CD4-positive, alpha-beta T cell treated with Interleukin-12 subunit alpha and Interleukin-12 subunit beta, for 1 hour (primary cell): ENCODE results near the gene GRIFIN.

Experiments used
- DNase-seq: peaks from one replicate; pipeline ENCODE4 v3.0.0-alpha.2; 2020

The GRIFIN gene

DNA sequence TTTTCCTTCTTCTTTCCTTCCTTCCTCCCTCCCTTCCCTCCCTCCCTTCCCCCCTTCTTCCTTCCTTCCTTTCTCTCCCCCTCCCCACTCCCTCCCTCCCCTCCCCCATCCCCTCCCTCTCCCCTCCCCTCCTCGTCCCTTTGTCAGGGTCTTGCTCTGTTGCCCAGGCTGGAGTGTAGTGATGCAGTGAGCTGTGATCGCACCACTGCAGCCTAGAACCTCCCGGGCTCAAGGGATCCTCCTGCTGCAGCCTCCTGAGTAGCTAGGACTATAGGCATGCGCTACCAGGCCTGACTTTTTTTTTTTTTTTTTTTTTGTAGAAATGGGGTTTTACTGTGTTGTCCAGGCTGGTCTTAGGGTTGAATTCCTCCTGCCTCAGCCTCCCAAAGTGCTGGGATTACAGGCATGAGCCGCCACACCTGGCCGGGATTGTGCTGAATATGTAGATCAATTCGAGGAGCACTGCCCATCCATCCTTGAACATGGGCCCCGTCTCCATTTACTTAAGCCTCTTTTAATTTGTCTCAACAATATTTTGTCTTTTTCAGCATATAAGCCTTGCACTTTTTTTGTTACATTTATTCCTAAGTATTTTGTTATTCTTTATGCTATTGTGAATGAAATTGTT, 23.4 kb downstream of the GRIFIN start:
- DNase-seq = no peak

GRCh38 chr7:2452074-2452507, 24.1 kb downstream of the GRIFIN start:
- no peak for DNase-seq

DNA sequence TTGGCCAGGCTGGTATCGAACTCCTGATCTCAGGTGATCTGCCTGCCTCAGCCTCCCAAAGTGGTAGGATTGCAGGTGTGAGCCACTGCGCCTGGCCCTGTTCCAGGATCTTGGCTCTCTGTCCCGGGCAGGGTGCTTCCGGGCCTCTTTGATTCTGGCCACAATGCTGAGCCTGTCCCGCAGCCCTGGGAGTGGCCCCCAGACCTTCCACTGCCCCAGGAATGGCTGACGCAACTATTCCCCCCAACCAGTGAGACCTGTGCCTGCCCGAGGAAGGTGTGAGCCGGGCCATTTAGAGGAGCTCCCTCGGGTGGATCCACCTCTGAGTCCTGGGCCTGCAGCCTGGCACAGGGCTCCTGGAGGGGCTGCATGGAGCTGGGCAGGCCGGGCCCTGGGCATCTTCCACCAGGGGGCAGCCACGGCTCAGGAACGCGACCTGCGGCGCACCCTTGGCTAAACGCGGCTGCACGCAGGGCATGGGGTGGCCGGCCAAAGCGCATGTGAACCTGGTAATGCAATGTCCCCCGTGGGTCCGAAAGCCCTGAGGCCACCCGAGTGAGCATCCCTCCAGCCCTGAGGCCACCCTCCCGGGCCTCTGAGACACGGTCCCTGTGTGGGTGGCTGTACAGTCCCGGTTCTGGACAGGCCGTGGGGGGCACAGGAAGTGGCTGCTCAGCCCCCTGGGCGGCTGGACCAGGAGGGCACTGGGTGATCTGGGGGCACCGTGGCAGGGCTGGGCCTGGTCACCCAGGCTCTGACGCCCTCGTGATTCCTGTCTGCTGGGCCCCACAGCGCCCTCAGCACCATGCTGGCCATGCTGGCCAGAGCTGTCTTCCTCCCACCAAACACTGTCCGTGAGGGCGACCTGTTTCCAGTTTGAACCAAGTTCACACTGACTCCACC, 24.8 kb downstream of the GRIFIN start:
- peak; percentile 77 for DNase-seq

DNA sequence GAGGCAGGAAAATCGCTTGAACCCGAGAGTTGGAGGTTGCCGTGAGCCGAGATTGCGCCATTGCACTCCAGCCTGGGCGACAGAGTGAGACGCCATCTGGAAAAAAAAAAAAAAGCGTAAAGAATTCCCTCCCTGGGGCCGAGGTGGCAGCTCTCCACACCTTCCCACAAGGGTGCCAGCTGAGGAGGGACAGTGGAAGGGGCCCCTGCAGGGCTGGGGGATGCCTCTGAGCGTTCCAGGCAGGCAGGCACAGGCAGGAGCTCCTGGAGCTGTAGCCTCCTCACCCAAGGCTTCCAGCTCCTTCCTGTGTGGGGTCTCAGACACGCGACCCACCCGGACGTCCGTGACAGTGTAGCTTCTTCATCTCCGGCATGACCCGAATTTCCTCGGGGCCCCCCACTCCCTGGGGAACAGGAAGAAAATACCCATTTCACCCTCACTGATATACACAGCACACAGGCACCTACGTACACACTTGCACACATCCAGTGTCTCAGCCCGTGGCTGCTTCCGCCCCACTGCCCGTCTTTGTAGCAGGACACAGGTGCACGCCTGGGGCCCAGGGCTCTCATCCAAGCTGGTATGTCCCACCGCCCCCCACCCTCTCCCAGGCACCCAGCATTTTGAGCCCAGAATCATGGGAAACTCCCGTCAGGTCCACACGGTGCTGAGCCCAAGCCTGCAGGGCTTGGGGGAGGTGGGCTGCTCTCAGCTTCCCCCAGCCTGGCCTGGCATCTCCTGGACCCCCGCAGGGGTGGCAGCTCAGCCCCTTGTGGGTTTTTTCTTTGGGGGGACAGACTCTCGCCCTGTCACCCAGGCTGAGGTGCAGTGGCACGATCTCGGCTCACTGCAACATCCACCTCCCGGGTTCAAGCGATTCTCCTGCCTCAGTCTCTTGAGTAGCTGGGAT, 25.7 kb downstream of the GRIFIN start:
- no peak for DNase-seq

DNA sequence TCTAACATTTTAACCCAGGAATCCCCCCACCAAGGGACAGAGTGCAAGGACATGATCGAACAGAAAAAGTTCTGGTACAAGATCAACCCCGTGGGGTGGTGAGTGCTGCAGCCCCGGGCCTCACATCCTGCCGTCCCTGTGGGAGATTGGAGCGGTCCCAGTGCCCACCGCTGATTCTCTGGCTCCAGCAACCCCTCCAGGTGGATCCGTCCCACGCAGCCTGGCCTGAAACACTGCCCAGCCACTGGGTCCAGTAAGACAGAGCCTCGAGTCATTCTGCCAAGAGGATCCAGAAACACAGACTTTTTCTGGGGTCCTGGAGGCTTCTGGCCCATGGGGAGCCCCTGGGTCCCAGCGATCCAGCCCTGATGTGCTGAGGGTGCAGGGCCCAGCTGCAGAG, 29.5 kb downstream of the GRIFIN start:
- no peak for DNase-seq

DNA sequence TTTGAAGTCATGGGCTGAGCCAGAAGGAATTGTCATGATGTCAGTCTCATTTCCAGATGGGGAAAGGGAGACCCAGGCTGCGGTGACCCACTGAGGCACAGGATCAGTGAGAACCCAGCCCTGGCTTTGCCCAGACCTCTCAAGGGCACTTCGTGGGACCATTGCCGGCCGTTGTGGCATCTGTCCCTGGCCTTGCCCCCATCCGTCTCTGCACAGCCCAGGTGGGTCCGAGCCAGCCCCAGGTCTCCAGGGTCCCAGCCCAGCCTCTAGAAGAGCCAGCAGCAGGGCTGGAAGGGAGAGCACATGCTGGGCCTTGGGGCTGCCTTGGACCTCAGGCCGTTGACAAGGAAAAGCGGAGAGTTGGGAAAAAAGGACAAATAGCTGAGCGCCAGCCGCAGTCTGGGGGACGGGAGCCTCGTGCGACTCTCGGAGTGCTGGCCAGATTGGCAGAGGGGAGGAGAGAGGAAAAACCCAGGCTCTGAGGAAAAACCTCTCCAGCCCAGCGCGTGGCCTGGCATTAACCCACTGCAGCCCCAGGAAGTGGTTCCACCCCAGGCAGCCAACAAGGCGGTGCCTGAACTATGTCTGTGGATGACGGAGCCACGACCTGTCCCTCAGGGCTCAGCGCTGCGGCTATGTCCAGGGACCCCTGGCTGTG, 30.2 kb downstream of the GRIFIN start:
- no peak for DNase-seq

- DNase-seq = no peak
These were observed 31.2 kb downstream of the GRIFIN start for GRCh38 chr7:2445047-2445446.

GRCh38 chr7:2444476-2444875, 31.7 kb downstream of the GRIFIN start:
- DNase-seq = no peak

- DNase-seq = no peak
These were observed 32.7 kb downstream of the GRIFIN start for GRCh38 chr7:2443491-2443890.

GRCh38 chr7:2441430-2442058, 34.7 kb downstream of the GRIFIN start:
- no peak for DNase-seq

DNA sequence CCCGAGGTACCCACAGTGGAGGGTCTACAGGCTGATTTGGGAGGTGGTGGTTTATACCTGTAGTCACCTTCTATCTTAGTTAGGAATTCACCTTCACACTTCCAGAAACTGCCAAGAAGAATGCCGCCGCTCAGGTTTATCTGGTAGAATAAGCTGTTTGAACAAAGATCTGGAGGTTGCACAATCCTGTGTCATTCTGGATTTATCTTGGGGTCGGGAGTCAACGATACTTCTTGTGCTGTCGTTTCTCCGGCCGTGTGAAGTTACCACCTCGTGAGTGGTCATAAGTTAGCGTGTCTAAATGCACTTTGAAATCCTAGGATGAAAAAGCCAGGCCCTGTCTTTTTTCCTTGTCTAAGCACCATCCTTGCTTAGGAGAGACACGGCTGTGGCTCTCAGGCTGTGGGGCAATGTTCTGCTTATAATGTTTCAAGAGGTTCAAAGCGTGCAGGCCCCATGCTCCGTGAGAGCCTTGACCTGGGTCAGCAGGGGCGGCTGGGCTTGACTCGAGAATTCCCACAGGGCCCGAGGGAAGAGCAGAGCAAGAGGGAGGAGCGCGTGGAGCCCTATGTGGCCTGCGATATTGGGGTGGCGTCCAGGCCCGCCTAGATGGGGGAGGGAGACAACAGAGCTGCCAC, 35.5 kb downstream of the GRIFIN start:
- no peak for DNase-seq

DNA sequence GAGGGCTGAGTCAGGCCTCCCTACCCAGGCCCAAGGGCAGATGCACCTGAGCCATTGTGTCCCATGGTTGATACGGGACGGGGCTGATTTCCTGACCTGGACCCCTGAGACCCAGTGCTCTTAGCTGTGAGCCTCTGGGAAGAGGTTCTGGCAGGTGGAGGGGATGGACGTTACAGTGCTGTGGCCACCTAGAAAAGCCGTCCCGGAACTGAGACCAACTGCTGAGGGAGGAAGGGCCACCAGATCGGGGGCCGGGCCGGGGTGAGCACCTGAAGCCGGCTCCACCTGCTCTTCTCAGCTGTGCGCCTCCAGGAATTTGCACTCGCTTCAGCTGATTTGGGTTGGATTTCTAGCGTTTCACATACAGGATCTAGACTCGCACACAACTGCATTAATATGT, 37.4 kb downstream of the GRIFIN start:
- no peak for DNase-seq

DNA sequence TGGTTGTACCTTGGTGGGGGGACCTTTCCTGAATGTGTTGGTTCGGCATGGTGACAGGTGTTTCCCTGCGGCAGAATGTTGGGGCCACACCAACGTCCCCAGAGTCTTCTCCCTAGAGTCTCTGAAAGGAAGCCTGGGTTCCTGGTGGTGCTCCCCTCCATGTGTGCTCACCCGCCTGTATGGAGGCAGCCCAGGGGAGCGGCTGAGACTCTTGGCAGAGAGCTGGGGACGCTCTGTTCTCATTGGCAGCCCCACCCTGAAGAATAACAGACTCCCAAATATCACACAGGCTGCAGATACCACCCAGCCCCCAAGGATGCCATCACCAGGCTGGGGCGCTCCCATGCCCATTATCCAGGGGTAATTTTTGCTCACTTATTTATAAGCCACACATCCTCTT, 38.0 kb downstream of the GRIFIN start:
- no peak for DNase-seq

- no peak for DNase-seq
These were observed 38.6 kb downstream of the GRIFIN start for GRCh38 chr7:2437537-2438148.

GRCh38 chr7:2437136-2437535, 39.1 kb downstream of the GRIFIN start:
- no peak for DNase-seq

- DNase-seq = no peak
These were observed 39.7 kb downstream of the GRIFIN start for GRCh38 chr7:2436341-2437104.

DNA sequence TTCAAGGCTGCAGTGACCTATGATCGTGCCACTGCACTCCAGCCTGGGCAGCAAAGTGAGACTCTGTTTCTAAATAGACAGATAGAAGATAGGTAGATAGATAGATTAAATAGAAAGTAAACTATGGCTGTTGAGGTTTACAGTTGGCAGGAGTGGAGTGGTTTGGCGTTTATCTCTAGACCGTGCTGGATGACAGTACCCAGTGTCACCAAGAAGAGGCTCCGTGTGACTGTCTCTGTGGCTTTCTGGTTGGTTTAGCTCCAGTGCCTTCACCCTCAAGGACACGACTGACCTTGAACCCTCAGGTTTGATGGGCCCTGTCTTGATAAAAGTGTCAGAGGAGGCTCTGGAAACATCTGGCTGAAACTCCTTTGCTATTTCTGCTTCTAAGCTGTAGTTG, 41.1 kb downstream of the GRIFIN start:
- no peak for DNase-seq

DNA sequence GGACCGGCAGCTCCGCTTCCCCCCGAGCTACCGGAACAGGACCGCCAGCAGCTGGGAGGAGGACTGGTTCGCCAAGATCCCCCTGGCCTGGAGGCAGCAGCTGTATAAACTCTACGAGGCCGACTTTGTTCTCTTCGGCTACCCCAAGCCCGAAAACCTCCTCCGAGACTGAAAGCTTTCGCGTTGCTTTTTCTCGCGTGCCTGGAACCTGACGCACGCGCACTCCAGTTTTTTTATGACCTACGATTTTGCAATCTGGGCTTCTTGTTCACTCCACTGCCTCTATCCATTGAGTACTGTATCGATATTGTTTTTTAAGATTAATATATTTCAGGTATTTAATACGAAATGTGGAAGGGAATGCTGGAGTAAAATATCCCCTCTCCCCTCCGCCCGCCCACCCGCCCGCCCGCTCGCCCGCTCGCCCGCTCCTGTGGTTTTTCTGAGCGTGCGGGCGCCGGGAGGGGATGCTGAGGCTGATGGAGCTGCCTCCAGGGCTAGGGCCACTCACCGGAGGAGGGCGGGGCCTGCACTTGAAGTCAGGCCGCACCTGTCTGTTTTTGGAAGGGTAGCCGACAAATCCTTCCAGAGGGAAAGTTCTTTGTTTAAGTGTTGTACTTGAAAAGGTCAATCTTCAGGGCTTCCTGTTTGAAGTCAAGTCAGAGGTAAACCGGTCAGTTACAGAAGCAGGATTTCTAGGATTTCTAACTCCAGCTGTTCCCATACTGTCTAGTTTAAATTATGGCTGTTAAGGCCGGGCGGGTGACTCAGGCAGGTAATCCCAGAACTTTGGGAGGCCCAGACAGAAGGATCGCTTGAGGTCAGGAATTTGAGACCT, 42.3 kb downstream of the GRIFIN start:
- DNase-seq = no peak

- no peak for DNase-seq
These were observed 43.1 kb downstream of the GRIFIN start for GRCh38 chr7:2432910-2433712.
